GM19328 (cell line): ENCODE results near the gene IQCB1.
"Not testable (repeated sequence)": the region's sequence is repeated elsewhere in the genome, so short reads cannot be mapped to it uniquely, and the experiment has no call there.

ENCODE experiments used
- ATAC-seq: cut with Tn5 transposase; IDR thresholded peaks from one replicate; pipeline ENCODE4 v1.9.1; 2021; ENCODE audit warnings: mild to moderate bottlenecking, moderate library complexity; ENCODE audit not compliant: unreplicated experiment

The IQCB1 gene

DNA sequence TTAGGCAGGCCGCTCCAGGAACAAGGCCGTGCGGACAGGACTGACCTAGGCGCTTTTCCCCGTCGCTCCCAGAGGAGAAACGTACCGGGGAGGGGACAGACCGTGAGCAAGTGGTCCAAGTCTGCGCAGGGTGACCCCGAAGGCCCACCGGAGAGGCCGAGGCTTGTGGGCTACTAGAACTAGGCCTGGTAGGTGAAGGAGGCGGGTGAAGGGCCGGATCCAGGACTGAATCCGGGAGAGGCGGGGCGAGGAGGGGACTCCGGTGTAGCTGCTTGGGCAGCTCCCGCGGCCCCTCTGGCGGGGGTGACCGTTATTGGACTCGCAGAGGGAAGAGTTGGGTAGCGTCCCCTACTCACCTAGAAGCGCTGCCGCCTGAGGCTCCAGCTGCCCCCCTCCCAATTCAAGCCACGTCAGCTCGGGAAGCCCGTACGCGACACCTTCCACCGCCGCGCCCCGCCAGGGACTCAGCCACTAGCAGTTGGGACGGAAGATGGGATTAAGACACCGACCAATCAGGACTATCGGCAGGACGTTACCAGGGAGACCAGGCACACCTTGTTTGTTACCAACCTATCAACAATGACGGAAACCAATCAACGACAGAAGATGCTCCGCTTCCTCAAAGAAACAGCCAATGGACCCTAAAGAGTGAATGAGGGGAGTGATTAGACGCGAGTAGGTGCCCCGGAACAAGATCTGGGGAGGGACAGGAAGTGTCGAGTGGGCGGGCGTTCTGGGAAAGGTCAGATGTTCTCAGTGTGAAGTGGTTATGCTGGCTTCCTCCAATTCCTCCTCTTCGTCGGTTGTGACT is 85.4 kb downstream of the IQCB1 start, which contains the start of gene GOLGB1:
Gene GOLGB1, minus strand, starts transcription at position 466 of the 811 bp plus-strand sequence. CDS start 18,770 bp downstream, outside the sequence.
- ATAC-seq, result peak; percentile 99

- ATAC-seq, result no peak
These were observed 86.1 kb downstream of the IQCB1 start for GRCh38 chr3:121748680-121749275.

GRCh38 chr3:121747976-121748375 is 86.9 kb downstream of the IQCB1 start:
- ATAC-seq, result no peak

GRCh38 chr3:121743106-121743505 is 91.8 kb downstream of the IQCB1 start:
- not testable (repeated sequence) for ATAC-seq

- ATAC-seq, result no peak
These were observed 94.0 kb downstream of the IQCB1 start for GRCh38 chr3:121740896-121741295.

- ATAC-seq, result no peak
These were observed 95.0 kb downstream of the IQCB1 start for GRCh38 chr3:121739902-121740301.

- no peak for ATAC-seq
These were observed 97.2 kb downstream of the IQCB1 start for GRCh38 chr3:121737644-121738043.

DNA sequence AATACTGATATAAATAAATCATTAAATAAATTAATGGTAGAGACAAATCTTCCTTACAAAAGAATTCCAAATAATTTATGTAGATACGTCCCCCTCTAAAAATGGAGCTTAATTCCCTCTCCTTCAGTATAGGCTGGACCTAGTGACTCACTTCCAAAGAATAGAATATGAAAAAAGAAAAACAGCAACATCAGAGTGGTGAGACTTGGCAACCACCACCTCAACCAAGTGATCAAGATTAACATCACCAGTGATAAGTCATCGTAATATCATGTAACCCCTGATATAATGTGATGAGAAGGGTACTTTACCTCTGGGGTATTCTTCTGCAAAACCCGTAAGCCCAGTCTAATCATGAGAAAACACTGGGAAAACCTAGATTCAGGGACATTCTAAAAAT is 98.7 kb downstream of the IQCB1 start:
- no peak for ATAC-seq

GRCh38 chr3:121735047-121735696 is 99.7 kb downstream of the IQCB1 start:
- ATAC-seq, result peak; percentile 75

GRCh38 chr3:121730940-121731687 is 103.7 kb downstream of the IQCB1 start:
- ATAC-seq, result no peak

GRCh38 chr3:121724130-121724529 is 110.7 kb downstream of the IQCB1 start:
- peak; percentile 83 for ATAC-seq

DNA sequence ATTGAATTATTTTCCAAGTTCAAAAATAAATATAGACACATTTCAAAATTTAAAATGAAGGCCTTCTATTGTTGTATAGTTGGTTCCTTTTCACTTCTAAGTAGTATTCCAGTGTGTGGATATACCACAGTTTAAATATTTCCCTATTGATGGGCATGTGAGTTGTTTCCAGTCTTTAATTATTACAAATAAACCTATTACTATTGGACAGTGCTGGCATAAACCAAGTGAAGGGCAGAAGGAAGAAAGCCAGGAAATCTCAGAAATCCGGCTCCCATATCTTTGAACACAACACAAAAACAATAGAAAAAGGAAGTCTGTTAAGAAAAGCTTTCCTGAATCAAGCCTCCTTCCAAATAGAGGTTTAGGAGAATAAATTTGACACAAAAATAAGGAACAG is 111.4 kb downstream of the IQCB1 start:
- no peak for ATAC-seq

DNA sequence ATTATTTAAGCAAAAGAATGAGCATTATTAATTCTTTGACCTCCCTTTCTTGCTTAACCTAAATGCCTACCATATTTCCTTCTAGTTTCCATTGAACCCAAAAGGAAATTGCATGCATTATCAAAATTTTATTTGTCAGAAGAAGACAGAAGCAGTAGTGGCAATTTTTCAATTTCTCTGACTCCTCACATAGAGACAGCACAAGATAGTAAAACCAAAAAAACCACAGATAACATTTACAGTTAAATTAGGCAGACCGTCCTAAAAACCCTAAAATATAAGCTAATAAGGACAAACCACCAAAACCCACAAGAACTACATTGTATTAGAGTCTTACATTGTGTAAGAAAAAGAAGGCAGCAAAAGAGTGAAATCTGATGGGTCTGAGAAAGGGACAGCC is 112.4 kb downstream of the IQCB1 start:
- no peak for ATAC-seq

DNA sequence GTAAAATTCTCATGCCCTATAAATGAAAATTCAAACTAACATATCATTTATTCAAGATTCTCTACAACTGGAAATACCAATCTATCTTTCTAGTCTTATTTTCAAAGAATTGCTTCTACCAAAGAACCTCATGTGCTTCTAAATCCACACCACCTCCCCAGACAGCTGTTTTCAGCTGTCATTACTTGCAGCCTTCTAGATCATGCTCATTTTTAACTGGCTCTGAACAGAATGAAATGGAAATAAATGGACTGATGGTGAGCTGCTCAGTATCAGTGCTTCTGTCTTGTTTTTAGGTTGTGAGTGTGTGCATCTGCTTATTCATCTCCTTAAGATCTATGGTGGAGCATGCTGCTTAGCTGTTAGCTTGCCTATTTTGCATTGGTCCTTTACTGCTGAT is 114.7 kb downstream of the IQCB1 start:
- ATAC-seq, result no peak
